GM15510 (cell line): ENCODE measurements around the gene ZNF526.

Source experiments
- POLR2A ChIP-seq: IDR thresholded peaks from 3 replicates; pipeline ENCODE4 v1.6.1; 2011; ENCODE audit warnings: borderline replicate concordance; ENCODE audit not compliant: insufficient read length; ENCODE audit errors: extremely low read depth

Gene ZNF526

DNA sequence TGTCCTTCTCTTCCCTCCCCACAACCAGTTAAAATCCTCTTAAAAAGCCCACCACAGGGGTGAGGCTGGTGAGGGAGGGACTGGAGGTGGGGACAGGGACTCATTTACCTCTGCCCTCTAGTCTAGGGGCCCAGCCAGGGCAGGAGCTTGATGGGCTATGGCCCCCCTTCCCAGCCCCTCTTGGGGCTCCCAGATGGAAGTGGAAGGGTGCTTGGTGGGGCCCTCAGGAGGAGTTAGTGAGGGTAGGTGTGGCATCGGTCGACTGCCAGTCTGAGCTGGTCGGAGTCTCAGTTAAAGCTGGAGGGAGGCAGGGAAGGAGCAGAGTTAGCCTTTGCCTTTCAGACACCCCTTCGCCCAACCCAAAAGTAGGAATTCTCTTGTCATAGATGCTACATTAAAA, 10.5 kb downstream of the ZNF526 start:
- no peak for TF ChIP-seq POLR2A

DNA sequence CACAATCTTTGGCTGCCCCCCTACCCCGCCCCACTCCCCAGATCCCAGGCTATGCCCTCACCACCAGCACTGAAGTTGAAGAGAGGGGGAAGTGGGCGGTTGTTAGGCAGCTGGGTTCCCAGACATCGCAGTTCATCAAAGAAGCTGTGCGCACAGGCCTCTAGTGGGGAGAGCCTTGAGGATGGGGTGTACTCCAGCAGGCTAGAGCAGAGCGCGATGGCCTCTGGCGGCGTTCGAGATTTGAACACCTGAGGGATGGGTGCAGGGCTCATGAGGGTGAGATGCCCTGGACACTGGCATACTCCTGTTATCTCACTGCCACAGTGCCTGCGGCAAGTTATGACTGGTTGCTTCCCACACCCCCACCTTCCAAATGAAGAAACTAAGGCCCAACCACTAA, 12.3 kb downstream of the ZNF526 start:
- TF ChIP-seq POLR2A, result no peak

DNA sequence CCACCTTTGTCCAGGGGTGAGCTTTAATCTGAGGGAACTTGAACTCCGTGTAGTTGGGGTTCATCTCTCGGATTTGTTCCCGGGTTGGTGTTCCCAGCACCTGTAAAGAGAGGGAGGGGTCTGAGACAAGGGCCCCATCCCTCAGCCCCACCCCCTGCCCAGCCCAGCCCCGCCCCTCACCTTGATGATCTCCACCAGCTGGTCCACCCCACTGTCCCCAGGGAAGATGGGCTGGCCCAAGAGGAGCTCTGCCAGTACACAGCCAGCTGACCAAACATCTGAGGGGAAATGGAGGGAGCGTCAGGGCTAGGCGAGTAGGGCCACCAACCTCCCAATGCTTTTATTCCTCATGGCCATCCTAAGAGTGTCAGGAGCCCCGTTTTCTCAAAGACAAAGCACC, 13.0 kb downstream of the ZNF526 start:
- no peak for TF ChIP-seq POLR2A

DNA sequence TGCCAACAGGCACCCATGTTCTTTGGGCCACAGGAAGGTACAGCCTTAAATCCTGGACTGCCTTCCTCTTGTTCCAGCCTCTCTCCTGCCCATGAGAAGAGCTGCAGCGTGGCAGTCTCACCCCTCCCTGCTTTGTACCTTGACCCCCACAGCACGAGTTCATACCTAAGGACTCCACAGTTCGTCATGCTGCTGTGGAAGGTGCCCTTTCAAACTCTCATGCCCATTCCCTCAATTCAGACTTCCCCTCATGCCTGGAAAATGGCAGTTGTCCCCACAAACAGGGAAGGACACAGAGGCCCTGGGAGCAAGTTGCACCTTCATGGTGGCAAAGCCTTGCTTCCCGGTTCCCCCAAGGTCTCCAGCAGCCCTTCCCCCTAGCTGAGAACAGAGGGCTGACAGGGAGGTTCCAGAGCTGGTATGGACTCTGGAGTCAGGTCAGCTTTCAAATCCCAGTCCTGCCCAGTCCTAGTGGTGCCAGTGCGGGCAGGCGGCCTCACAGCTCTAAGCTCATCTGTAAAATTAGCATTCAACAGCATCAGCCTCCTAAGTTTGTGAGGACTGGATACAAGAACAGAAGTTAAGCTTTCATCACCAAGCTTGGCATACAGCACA, 13.7 kb downstream of the ZNF526 start:
- no peak for TF ChIP-seq POLR2A

DNA sequence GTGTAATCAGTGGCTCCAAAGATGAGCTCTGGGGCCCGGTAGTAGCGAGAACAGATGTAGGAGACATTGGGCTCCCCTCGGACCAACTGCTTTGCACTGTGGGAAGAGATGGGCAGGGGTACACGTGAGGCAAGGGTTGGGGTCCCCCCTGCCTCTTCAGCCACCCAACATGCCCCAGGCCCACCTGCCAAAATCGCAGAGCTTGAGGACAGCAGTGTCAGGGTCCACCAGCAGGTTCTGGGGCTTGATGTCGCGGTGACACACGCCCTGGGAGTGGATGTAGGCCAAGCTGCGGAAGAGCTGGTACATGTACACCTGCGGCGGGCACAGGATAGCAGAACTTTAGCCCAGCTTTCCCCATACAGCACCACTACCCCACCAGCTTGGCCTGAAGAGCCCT, 14.3 kb downstream of the ZNF526 start:
- TF ChIP-seq POLR2A, result no peak

DNA sequence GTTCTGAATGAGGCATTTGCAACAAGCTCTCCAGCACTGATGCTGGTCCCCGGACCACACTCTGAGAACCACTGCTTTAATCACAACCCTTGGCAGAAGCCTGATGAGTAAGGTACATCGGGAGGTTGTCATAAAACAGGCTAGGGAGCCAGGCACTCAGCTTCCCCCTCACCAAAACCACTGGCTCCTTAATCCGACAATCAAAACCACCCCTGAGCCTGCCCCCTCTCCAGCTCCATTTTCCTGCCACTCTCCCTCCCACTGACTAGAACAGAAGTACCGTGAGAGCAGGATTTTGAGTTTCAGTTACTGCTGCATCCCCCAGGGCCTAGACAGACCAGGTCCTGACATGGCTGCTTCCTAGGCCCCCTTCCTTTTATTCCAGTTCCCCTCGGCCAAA, 15.1 kb downstream of the ZNF526 start:
- TF ChIP-seq POLR2A, result no peak

DNA sequence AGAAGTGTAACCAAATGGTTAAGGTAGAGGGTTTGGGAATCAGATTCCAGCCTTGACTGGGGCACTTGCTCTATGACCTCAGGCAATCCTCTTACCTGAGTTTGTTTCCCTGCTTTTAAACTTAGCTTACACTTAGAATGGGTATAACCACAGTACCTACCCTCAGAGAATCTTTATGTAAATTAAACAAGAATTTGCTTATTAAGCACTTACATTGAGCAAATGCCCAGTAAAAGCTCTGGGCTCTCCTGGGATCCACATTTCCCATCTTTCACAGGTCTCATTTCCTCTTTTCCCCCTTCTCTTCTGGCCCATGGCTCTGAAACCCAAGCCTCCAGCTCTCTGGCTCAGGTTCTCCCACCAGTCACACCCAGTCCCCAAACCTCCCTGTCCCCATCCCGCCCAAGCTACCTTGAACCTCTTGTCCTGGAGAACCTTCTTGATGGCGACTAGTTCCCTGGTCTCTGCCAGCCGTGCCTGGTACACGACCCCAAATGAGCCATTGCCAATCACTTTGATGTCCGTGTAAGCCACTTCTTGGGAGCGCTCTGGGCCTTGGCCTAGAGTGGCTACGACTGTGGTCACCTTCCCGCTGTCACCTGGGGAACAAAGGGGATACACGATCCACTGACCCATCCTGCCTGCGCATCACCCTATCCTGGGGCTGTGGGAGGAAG, 19.6 kb downstream of the ZNF526 start:
- TF ChIP-seq POLR2A, result no peak

DNA sequence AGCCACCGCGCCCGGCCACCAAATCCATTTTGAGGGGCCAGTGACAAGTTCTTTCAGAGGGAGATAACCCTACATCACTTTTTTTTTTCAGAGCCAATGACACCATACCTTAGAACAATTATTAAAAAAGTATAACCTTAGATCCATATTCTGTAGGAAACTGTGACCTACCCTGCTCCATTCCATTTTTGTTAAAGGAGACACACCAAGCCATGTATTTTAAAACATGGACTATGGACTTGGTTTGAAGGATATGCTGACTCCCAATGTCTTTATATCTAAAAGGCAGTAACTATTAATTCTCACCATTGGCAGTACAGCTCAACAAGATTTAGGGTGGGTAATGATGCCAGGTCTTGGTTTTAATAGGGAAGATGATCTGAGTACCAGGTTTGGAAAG, 21.2 kb downstream of the ZNF526 start:
- TF ChIP-seq POLR2A, result no peak

DNA sequence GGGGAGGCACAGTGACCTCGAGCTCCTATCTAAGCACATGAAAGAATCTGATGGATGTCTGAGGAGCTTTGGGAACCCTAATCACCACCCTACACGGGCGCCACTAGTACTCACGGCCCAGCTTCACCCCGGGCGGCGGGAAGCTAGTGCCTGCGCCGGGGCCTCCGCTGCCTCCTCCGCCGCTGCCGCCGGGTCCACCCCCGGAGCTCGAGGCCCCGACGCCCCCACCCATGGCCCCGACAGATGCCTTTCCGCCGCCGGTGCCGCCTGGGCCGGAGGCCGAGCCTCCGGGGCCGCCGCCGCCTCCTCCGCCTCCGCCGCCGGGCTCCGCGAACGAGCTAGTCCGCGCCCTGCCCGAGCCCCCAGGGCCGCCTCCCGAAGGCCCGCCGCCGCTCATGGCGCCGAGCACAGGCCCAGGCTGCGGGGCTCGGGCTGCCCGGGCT, 22.0 kb downstream of the ZNF526 start:
- no peak for TF ChIP-seq POLR2A

DNA sequence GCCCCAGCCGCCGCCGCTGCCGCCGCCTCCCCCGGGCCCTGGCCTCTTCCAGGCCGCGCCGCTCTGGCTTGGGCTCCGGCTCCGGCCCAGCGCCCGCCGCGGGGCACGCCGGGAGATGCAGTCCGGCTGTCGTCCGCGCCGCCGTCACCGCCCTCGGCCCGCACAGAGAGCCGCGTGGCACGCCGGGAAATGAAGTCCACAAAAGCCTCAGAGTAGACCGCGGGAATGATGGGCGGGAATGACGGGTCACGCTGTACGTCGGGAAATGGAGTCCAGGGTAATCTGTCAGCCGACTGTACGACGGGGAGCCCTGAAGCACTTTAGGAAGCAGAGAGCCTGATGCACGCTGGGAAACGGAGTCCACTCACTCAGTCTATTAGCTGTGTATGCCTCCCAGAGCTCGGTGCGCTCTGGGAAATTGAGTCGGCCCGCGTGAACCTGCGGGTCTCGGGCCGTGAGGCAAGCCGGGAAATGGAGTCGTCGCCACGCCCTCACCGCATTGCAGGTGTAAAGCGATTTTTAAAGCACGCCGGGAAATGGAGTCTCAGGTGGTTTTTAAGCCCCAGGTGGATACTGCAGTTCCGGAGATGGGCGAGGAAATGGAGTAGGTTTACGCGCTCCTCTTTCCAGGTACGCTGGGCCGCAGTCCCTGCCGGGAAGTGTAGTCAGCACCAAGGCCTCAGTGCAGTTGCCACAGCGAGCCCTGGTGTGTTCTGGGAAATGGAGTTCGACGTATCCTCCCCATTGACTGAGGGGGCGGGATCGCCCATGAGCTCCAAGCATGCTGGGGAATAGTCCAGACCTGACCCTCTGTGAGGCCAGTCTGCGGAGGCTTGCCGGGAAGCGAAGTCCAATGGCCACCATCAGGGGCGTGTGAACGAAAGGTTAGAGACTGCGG, 22.6 kb downstream of the ZNF526 start, which contains the start of gene GSK3A:
Gene GSK3A, minus strand, starts transcription at position 91 of the 898 bp plus-strand sequence. CDS start 137 bp downstream, outside the sequence.
- peak; percentile 92 for TF ChIP-seq POLR2A

DNA sequence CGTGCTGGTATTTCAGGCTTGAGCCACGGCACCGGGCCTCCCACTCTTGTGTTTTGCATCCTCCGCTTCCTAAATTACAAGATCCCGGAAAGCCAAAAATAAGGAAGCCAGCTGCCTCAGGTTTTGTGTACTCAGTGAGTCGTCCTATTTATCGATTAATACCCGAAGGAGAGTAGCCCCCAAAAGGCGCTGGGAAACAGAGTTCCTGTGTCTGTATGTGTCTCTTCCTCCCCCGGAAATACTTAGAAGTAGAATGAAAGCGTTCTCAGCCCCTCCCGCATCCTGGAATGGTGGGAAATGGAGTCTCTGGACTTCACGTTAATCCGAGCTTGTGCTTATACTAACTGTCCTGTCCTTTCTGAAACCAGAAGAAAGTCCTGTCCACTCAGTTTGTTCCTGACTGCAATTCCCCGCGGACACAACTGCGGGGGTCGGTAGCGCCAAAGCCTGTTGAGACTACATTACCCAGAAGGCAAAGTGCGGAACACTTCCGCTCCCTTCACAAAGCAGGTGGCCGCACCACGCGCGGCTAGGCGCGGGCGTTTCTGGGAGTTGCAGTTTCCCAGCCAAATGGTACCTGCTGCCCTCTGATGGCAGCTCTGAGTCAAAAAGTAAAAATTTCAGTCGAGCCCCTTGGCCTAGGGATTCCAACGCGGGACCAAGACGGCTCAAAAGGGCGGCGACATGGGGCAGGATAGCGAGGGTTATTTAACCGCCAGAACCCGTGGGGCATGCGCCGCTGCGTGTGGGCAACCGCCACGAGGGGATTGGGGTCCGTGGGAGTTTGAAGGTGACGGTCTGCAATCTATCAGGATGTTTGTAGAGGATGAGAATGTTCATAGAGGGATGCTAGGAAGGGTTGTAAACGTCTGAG, 24.5 kb downstream of the ZNF526 start:
- TF ChIP-seq POLR2A, result no peak

DNA sequence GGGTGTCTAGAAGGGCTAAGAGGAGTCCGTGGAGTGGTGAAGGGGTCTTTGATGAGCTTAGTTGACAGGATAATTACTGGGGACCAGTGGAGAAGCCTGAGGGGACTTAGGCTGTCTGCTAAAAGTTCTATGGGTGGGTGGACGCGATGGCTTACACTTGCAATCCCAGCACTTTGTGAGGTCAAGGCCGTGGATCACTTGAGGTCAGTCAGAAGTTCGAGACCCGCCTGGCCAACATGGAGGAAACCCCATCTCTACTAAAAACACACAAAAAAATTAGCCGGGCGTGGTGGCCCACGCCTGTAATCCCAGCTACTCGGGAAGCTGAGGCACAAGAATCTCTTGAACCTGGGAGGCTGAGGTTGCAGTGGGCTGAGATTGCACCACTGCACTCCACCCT, 25.1 kb downstream of the ZNF526 start:
- TF ChIP-seq POLR2A, result no peak

DNA sequence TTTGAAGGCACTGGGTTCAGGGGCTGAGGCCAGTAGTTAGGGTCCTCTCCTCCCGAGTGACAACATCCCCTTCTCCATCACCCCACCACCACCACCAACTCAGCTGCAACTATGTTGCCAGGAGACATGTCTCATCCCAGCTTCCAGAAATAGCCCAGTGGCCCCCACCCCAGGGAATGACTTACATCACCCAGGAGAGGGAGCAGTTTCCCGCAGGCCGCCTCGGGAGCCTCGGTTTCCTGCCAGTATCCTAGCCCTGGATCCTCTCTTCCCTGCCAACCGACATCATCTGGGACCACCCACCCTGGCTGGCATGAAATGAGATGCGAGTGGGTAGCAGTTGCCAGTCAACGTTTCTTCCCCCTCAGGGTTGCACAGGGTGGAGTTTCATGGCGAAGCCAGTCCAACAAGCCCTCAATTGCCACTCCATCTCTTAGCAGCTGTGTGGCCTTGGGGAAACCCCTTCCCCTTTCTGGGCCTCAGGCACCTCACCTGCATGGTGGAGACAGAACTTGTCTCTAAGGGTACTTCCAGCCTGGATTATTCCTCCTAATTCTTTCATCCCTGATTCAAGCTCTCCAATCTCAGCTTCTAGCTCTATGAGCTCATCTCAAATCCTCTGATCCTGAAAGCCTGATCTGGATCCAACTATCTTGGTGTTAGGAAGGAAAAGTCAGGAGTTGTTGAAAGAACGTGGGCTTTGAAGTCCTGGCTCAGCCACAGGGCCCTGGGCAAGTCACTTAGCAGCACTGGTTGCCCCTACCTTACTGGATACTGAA, 26.2 kb downstream of the ZNF526 start:
- no peak for TF ChIP-seq POLR2A
